ENCODE data around the gene C22orf39.

The C22orf39 gene

DNA sequence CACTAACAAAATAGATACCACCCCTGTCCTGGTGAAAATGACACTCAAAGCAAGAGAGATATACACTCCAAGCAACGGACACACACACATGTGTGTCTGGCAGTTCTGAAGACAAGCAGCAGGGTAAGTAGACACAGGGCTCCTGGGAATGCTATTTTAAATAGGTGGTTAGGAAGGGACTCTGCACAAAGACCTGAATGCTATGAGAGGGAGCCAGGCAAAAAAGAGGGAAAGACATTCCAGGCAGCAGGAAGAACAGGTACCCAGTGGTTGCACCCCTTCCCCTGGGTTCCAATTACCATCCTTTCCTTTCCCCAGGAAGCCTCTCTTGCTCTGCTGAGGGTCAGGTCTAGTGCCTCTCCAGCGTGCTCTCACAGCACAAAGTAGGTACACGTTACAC lies 28.5 kb upstream of the C22orf39 start:
- no peak for TF ChIP-seq SUZ12 (IDR thresholded peaks at IDR 0.05; ENCODE audit: extremely low read depth, insufficient read depth, insufficient read length)
- TF ChIP-seq ZNF274 (IDR thresholded peaks at IDR 0.05; ENCODE audit: low read depth, low read length) = no peak
- TF ChIP-seq YY1 (IDR thresholded peaks at IDR 0.05; ENCODE audit: insufficient read depth, insufficient read length) = no peak
- H3K4me1 ChIP-seq (ENCODE audit: insufficient read depth, insufficient read length) = no peaks in the 10 kb centered on the region
- no peak for DNase-seq (ENCODE audit: low read depth, low spot score)
- no peaks in the 10 kb centered on the region for H3K9me3 ChIP-seq (ENCODE audit: insufficient read depth, low read length)
- peaks cover 50% of the 10 kb centered on the region for H3K36me3 ChIP-seq (ENCODE audit: insufficient read depth, insufficient read length, low read length)
- no peaks in the 10 kb centered on the region for H3K27me3 ChIP-seq (ENCODE audit: insufficient read depth, insufficient read length)
- H3K4me3 ChIP-seq (ENCODE audit: insufficient read length, low read depth) = no peak overlapping the region
- no peak overlapping the region for H3K9ac ChIP-seq (ENCODE audit: insufficient read length, low read depth)

GRCh38 chr22:19473578-19473977 lies 26.1 kb upstream of the C22orf39 start:
- H3K4me3 ChIP-seq (ENCODE audit: insufficient read length, low read depth) = no peak overlapping the region
- no peaks in the 10 kb centered on the region for H3K9me3 ChIP-seq (ENCODE audit: insufficient read depth, low read length)
- DNase-seq (ENCODE audit: low read depth, low spot score) = no peak
- H3K27me3 ChIP-seq (ENCODE audit: insufficient read depth, insufficient read length) = no peaks in the 10 kb centered on the region
- TF ChIP-seq YY1 (IDR thresholded peaks at IDR 0.05; ENCODE audit: insufficient read depth, insufficient read length) = no peak
- no peak for TF ChIP-seq ZNF274 (IDR thresholded peaks at IDR 0.05; ENCODE audit: low read depth, low read length)
- TF ChIP-seq SUZ12 (IDR thresholded peaks at IDR 0.05; ENCODE audit: extremely low read depth, insufficient read depth, insufficient read length) = no peak
- H3K36me3 ChIP-seq (ENCODE audit: insufficient read depth, insufficient read length, low read length) = peaks cover 74% of the 10 kb centered on the region
- H3K9ac ChIP-seq (ENCODE audit: insufficient read length, low read depth) = no peak overlapping the region
- no peaks in the 10 kb centered on the region for H3K4me1 ChIP-seq (ENCODE audit: insufficient read depth, insufficient read length)

GRCh38 chr22:19472233-19472632 lies 24.7 kb upstream of the C22orf39 start:
- Histone ChIP-seq H3K4me3 (ENCODE audit: insufficient read length, low read depth) (no peak overlapping the region), H3K9ac (ENCODE audit: insufficient read length, low read depth) (no peak overlapping the region), H3K4me1 (ENCODE audit: insufficient read depth, insufficient read length) (no peaks in the 10 kb centered on the region), H3K9me3 (ENCODE audit: insufficient read depth, low read length) (no peaks in the 10 kb centered on the region), H3K27me3 (ENCODE audit: insufficient read depth, insufficient read length) (no peaks in the 10 kb centered on the region), H3K36me3 (ENCODE audit: insufficient read depth, insufficient read length, low read length) (peaks cover 87% of the 10 kb centered on the region)
- no peak for DNase-seq (ENCODE audit: low read depth, low spot score)
- TF ChIP-seq ZNF274 (IDR thresholded peaks at IDR 0.05; ENCODE audit: low read depth, low read length) = no peak
- no peak for TF ChIP-seq YY1 (IDR thresholded peaks at IDR 0.05; ENCODE audit: insufficient read depth, insufficient read length)
- TF ChIP-seq SUZ12 (IDR thresholded peaks at IDR 0.05; ENCODE audit: extremely low read depth, insufficient read depth, insufficient read length) = no peak

DNA sequence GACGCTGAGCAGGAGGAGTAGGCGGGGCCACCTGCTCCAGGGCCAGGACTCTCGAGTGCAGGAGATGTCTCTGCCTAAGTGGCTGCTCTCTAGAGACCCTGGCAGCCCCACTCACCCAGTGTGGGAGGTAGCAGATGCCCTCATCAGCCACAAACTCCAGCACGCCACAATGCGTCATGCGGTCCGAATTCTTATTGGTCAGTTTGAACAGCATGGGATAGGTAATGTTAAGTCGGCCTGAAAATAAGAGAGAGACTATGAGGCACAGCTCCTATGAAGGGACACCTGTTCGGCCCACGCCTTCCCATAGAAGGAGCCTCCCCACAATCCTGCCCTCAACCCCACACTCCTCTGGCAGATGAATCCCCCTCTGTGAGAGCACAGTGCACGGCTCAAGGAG lies 24.1 kb upstream of the C22orf39 start:
- no peak for DNase-seq (ENCODE audit: low read depth, low spot score)
- no peaks in the 10 kb centered on the region for H3K27me3 ChIP-seq (ENCODE audit: insufficient read depth, insufficient read length)
- H3K4me1 ChIP-seq (ENCODE audit: insufficient read depth, insufficient read length) = no peaks in the 10 kb centered on the region
- peaks cover 94% of the 10 kb centered on the region for H3K36me3 ChIP-seq (ENCODE audit: insufficient read depth, insufficient read length, low read length)
- no peak for TF ChIP-seq SUZ12 (IDR thresholded peaks at IDR 0.05; ENCODE audit: extremely low read depth, insufficient read depth, insufficient read length)
- TF ChIP-seq ZNF274 (IDR thresholded peaks at IDR 0.05; ENCODE audit: low read depth, low read length) = no peak
- TF ChIP-seq YY1 (IDR thresholded peaks at IDR 0.05; ENCODE audit: insufficient read depth, insufficient read length) = no peak
- H3K9ac ChIP-seq (ENCODE audit: insufficient read length, low read depth) = no peak overlapping the region
- no peaks in the 10 kb centered on the region for H3K9me3 ChIP-seq (ENCODE audit: insufficient read depth, low read length)
- no peak overlapping the region for H3K4me3 ChIP-seq (ENCODE audit: insufficient read length, low read depth)

- H3K9me3 ChIP-seq (ENCODE audit: insufficient read depth, low read length) = no peaks in the 10 kb centered on the region
- no peaks in the 10 kb centered on the region for H3K27me3 ChIP-seq (ENCODE audit: insufficient read depth, insufficient read length)
- H3K36me3 ChIP-seq (ENCODE audit: insufficient read depth, insufficient read length, low read length) = peaks cover 95% of the 10 kb centered on the region
- no peaks in the 10 kb centered on the region for H3K4me1 ChIP-seq (ENCODE audit: insufficient read depth, insufficient read length)
- H3K4me3 ChIP-seq (ENCODE audit: insufficient read length, low read depth) = no peak overlapping the region
- no peak overlapping the region for H3K9ac ChIP-seq (ENCODE audit: insufficient read length, low read depth)
- no peak for TF ChIP-seq SUZ12 (IDR thresholded peaks at IDR 0.05; ENCODE audit: extremely low read depth, insufficient read depth, insufficient read length)
- TF ChIP-seq YY1 (IDR thresholded peaks at IDR 0.05; ENCODE audit: insufficient read depth, insufficient read length) = no peak
- no peak for TF ChIP-seq ZNF274 (IDR thresholded peaks at IDR 0.05; ENCODE audit: low read depth, low read length)
- DNase-seq (ENCODE audit: low read depth, low spot score) = no peak
Observed at GRCh38 chr22:19470010-19470409, 22.5 kb upstream of the C22orf39 start.

GRCh38 chr22:19469421-19469820 lies 21.9 kb upstream of the C22orf39 start:
- Histone ChIP-seq H3K9ac (ENCODE audit: insufficient read length, low read depth) (no peak overlapping the region), H3K9me3 (ENCODE audit: insufficient read depth, low read length) (no peaks in the 10 kb centered on the region), H3K4me1 (ENCODE audit: insufficient read depth, insufficient read length) (no peaks in the 10 kb centered on the region), H3K27me3 (ENCODE audit: insufficient read depth, insufficient read length) (no peaks in the 10 kb centered on the region), H3K4me3 (ENCODE audit: insufficient read length, low read depth) (no peak overlapping the region), H3K36me3 (ENCODE audit: insufficient read depth, insufficient read length, low read length) (peaks cover 95% of the 10 kb centered on the region)
- TF ChIP-seq YY1 (IDR thresholded peaks at IDR 0.05; ENCODE audit: insufficient read depth, insufficient read length) = no peak
- no peak for TF ChIP-seq ZNF274 (IDR thresholded peaks at IDR 0.05; ENCODE audit: low read depth, low read length)
- TF ChIP-seq SUZ12 (IDR thresholded peaks at IDR 0.05; ENCODE audit: extremely low read depth, insufficient read depth, insufficient read length) = no peak
- DNase-seq (ENCODE audit: low read depth, low spot score) = no peak

DNA sequence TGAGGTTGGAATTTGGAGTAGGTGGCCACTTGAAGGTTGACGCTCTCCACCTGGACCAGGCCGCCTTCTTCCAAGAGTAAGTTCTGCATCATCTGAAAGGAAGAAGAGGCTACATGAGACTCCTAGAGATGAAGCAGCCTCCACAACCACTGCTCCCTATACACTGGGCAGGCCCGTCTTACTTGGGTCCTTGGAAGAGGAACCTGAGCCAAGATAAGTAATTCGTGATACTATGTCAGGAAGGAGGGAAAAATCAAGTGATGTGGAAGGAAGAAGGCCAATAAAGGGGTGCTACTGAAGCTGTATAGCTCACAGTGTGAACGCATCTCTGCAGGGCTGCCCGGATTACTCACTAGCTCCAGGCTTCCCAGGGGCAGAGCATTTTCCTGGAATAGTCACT lies 20.4 kb upstream of the C22orf39 start:
- DNase-seq (ENCODE audit: low read depth, low spot score) = no peak
- Histone ChIP-seq H3K27me3 (ENCODE audit: insufficient read depth, insufficient read length) (no peaks in the 10 kb centered on the region), H3K9ac (ENCODE audit: insufficient read length, low read depth) (no peak overlapping the region), H3K4me1 (ENCODE audit: insufficient read depth, insufficient read length) (no peaks in the 10 kb centered on the region), H3K4me3 (ENCODE audit: insufficient read length, low read depth) (no peak overlapping the region), H3K9me3 (ENCODE audit: insufficient read depth, low read length) (no peaks in the 10 kb centered on the region), H3K36me3 (ENCODE audit: insufficient read depth, insufficient read length, low read length) (peaks cover 96% of the 10 kb centered on the region)
- TF ChIP-seq YY1 (IDR thresholded peaks at IDR 0.05; ENCODE audit: insufficient read depth, insufficient read length) (no peak), SUZ12 (IDR thresholded peaks at IDR 0.05; ENCODE audit: extremely low read depth, insufficient read depth, insufficient read length) (no peak), ZNF274 (IDR thresholded peaks at IDR 0.05; ENCODE audit: low read depth, low read length) (no peak)

Measured in NT2/D1 (cell line).